Heart left ventricle (tissue), 13 donors: ENCODE measurements around the gene CHKA.

Experiments used
- POLR2A ChIP-seq, 2 donors: fragments of 450-650 bp; IDR thresholded peaks; one replicate each; pipeline ENCODE4 v1.6.1; 2017; ENCODE audit warnings: antibody characterized with exemption in 2 of 2, mild to moderate bottlenecking in 2 of 2, moderate library complexity in 2 of 2
- TF ChIP-seq, protein P1 (sequence below), 12 donors: fragments of 200-600 bp; sonication (generic) in 4 of 12; IDR thresholded peaks; one replicate each; pipeline versions ENCODE4 v1.5.0 to v1.8.0; 2018 to 2022; ENCODE audit warnings: antibody characterized with exemption in 12 of 12, mild to moderate bottlenecking in 5 of 12
- donor health status: ischemic (EF 13 %, LVEDD 7.1; RV severe dilation, severe dysfunction).
- donor health status: DM: no; HTN: yes; CAD: no.
- donor health status: DM: no; HTN: no; CAD: no.
- donor health status: ischemic (EF 25% LVEDD 6.9; RV normal size, moderate dysfunction).
- donor health status: ischemic (EF 25% LVEDD 5.7; RV mildly dilated, moderate dysfunction).
- donor health status: ischemic (EF 35%, LVEDD 5.7; RV mildly dilated, moderate dysfunction).
- donor health status: nonischemic (EF 11% LVEDD 7.7; RV severe dilation, severe dysfunction).
- donor health status: DM: yes; HTN: yes; CAD: no.
- donor health status: PGD.
- donor health status: ischemic (EF 29% LVEDD 5.4; RV normal size, mild dysfunction).
- donor health status: nonischemic (EF 23%, LVEDD 6.1; RV moderate dilation, normal function).

- TF ChIP-seq POLR2A (IDR thresholded peaks at IDR 0.05) = no peak
- TF ChIP-seq, protein P1, sequence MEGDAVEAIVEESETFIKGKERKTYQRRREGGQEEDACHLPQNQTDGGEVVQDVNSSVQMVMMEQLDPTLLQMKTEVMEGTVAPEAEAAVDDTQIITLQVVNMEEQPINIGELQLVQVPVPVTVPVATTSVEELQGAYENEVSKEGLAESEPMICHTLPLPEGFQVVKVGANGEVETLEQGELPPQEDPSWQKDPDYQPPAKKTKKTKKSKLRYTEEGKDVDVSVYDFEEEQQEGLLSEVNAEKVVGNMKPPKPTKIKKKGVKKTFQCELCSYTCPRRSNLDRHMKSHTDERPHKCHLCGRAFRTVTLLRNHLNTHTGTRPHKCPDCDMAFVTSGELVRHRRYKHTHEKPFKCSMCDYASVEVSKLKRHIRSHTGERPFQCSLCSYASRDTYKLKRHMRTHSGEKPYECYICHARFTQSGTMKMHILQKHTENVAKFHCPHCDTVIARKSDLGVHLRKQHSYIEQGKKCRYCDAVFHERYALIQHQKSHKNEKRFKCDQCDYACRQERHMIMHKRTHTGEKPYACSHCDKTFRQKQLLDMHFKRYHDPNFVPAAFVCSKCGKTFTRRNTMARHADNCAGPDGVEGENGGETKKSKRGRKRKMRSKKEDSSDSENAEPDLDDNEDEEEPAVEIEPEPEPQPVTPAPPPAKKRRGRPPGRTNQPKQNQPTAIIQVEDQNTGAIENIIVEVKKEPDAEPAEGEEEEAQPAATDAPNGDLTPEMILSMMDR (IDR thresholded peaks at IDR 0.05) = no peak
Measured at GRCh38 chr11:68053981-68054812, 67.0 kb downstream of the CHKA start.
